CMK (cell line): ENCODE data around the gene OTOA.
"Not testable (repeated sequence)": the region's sequence is repeated elsewhere in the genome, so short reads cannot be mapped to it uniquely, and the experiment has no call there.

Experiments
- DNase-seq: peaks from one replicate; pipeline ENCODE4 v3.0.0-alpha.2; 2010; ENCODE audit warnings: low read depth

Gene OTOA

DNA sequence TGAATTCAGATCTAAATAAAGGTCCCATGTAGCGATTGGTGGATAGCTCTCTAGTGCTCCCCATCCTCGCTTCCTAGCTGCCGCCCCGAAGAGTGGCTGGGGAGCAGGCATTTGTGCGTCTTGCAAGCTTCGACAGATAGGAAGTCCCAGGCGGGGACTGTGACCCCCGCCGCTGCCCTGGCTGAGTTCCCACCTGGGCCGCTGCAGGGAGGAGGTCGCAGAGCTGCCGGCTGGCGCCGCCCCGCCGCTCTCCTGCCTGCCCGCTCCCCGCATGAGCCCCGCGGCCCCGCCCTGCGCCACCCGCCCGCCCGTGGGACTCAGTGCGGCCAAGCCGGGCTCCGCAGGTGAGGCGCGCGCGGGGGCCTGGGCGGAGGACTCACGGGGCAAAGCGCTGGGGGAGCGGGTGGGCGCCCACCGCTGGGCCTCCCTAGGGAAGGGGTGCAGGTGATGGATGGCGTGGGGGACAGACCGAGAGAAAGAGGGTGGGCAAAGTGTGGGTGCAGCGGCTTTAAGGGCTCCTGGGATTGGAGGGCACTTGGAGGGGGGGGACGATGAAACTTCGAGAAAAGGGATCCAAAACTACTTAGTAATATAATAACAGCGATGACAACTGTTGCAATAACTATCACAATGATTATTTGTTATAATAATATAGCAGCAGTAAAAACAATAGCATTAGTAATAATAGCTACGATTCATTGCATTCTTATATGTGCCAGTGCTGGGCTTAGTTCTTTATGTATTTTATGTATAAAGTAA, at the start of gene OTOA:
Gene OTOA, plus strand, starts transcription at position 80 of the 759 bp plus-strand sequence. CDS start 14,547 bp downstream, outside the sequence.
- no peak for DNase-seq

DNA sequence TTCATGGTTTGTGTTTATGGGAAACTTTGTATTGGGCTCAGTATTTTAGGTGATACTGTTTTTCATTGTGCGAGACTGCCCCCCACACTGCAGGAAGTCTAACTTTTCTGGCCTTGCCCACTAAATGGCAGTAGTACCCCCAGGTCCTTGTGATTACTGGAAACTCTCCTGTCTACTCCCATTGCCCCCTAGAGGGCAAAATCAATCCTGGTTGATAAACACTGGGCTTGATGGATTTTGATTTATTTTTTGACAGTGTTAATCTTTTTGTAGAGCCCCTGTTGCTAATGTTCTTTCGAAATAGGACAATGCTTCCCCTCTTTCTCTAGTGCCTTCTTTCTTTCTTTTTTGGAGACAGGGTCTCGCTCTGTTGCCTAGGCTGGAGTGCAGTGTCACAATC, 48.9 kb upstream of the OTOA start:
- DNase-seq: no peak

DNA sequence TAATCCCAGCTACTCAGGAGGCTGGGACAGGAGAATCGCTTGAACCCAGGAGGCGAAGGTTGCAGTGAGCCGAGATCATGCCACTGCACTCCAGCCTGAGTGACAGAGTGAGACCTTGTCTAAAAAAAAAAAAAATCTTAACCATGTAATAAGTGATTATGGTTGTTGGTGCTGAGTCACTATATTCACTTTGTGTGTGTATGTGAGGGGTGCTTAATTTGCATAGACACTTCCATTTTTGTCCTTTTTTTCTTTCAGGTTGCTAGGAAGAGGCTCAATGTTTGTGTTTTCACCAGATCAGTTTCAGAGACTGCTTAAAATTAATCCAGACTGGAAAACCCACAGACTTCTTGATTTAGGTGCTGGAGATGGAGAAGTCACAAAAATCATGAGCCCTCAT, 46.2 kb upstream of the OTOA start:
- DNase-seq: no peak

DNA sequence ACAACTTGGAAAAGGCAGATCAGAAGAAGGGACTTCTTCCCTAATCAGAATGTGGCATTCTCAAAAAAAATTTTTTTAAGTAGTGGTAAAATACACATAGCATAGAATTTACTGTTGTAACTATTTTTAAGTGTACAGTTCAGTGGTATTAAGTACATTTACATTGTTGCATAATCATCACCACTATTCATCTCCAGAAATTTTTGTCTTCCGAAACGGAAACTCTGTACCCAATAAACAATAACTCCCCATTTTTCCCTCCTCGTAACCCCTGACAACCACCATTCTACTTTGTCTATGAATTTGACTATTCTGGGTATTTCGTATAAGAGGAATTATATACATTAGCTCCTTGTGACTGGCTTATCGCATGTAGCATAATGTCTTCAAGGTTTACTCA, 45.5 kb upstream of the OTOA start:
- no peak for DNase-seq

DNA sequence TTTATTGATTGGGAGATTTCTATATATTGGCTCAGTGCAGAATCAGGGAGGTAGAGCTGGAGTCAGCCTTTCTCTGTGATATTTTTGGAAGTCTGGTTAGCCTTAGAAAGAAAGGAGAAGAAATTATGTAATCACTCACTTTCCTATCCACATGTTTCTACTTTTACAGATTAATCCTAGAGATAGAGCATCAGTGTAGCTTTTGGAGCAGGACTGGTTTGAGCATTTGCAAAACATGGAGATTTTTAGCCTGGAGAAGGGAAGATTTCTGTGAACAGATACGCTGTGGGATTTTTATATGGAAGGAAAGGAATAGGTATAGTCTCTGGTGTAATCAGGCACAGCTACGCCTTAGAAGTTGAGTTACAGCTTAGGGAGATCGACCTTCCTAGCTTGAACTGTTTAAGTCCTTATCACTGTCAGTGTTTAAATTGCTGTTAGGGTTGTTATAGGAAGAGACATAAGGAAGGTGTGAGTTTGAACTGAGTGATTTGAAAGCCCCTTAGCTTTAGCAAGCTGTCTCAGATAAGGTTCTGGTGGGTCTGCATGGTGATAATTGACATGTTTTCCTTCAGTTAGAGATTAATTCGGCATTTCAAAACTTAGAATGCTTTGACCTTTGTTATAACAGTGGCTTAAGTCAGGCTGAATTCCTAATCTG, 43.9 kb upstream of the OTOA start:
- no peak for DNase-seq

DNA sequence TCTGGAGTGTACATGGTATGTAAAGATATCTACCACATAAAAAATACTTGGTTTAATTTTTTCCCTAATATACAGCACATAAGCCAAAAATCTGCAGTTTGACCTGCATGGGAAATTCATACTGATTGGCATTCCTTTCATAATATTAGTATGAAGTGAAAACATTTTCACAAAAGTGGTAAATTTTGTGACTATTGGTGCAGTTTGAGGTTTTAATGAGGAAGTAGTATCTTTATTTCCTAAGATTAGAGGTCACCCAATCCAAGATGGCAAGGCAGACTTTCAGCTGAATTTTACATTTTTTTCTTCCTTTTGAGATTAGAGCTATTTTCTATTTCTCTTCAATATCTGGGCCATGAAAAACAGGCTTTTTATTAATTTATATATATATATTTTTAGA, 43.2 kb upstream of the OTOA start:
- DNase-seq: no peak

DNA sequence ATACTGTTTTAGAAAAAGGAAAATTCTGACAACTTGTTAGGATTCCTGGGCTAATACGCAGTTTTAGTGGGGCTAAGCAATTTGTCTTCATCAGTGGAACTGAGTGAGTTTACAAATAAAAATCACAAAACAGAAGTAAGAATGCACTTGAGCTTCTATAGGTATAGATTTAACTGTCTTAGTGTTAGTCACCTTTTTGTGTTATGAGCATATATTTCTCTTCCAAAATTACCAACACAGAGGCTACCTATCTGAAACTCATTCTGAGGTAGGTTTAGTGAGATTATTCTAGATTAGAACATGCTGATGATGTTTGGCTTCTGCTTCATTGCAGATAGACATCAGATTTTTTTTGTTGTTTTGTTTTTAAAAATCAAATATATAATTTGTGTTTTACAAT, 41.2 kb upstream of the OTOA start:
- no peak for DNase-seq

DNA sequence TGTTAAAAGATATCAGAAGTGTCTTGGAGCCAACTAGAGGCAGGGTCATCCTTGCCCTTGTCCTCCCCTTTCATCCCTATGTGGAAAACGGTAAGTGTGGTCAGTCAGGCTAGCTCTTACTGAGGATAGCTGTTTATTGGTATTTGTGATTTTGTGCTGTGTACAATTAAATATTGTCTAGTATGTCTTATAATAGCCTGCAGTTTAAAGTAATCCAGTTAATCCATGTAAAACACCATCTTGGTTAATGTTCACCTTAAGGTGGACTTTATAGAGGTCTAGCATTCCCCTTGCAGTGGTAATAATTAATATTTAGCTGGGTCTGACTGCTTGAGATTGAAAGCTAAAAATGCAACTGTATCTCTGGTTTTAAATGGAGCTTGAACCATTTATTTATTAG, 38.7 kb upstream of the OTOA start:
- no peak for DNase-seq

DNA sequence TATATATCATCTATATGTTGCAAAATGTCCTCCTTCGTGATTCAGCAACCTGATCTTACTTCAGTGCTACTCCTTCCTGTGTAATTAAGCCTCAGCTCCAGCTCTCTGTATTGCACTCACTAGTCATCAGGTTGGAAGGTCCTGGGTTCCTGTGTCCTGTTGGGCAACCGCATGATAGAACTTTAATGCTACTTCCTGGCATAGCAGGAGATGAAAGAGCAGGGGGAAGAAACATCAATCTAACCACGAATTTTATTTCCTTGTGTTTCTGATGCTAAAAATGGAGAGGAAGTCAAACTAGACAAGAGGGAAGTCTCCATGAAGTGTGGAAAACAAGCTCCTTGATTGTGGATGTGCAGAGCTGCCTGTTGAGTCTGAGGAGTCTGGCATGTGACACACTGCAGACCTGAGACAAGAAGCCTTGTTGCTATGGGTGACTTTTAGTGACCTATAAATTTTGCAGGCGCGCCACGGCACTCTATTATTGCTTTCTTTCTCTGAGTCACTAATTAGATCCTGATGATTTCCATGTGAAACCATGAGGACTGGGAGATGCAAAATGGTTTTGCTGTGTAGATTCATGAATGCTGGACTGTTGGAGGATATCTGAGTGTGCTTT, 37.0 kb upstream of the OTOA start:
- DNase-seq: no peak

DNA sequence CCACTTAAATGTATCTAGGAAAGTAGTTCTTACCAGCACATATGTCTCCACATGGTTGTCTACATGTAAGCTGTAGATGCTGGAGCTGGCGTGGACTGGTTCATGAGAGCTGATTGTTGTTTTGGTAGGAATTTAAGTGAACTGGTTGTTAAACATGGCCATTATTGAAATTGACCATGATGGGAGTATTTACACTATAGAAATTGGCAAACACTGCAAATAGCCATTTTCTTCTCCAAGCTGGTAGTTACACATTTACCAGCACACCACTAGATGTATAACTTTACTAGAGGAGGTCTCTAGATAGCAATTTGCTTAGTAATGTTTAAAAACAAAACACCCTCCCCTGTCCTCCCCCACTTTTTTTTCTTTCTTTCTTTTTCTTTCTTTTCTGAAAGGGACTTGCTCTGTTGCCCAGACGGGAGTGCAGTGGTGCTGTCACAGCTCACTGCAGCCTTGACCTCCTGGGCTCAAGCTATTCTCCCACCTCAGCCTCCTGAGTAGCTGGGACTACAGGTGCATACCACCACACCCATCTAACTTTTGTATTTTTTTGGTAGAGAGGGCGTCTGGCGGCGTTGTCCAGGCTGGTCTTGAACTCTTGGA, 35.5 kb upstream of the OTOA start:
- no peak for DNase-seq

DNA sequence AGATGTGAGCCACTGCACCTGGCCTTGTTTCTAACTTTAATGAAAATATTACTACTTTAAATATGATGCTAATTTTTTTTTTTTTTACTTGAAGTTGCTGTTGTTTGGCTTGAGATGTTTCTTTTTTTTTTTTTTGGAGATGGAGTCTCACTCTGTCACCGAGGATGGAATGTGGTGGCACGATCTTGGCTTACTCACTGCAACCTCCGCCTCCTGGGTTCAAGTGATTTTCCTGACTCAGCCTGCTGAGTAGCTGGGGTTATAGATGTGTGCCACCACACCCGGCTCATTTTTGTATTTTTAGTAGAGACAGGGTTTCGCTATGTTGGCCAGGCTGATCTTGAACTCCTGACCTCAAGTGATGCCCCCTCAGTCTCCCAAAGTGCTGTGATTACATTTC, 35.0 kb upstream of the OTOA start:
- no peak for DNase-seq

DNA sequence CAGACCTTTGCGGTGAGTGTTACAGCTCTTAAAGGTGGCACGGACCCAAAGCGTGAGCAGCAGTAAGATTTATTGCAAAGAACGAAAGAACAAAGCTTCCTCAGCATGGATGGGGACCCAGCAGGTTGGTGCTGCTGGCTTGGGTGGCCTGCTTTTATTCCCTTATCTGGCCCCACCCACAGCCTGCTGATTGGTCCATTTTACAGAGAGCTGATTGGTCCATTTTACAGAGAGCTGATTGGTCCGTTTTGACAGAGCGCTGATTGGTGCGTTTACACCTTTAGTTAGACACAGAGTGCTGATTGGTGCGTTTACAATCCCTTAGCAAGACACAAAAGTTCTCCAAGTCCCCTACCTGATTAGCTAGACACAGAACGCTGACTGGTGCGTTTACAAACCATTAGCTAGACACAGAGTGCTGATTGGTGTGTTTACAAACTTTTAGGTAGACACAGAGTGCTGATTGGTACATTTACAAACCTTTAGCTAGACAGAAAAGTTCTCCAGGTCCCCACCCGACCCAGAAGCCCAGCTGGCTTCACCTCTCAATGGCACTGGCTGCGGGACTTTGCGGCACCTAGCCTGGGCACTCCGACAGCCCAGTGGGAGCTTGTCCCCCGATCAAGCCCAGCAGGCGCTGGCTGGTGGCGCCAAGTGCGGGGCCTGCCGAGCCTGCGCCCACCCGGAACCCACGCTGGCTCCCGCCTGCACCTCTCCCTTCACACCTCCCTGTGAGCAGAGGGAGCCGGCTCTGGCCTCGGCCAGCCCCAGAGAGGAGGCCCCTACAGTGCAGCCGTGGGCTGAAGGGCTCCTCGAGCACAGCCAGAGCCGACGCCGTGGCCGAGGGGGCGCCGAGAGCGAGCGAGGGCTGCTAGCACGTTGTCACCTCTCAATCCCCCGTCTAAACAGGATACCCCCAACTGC, 33.9 kb upstream of the OTOA start:
- DNase-seq: not testable (repeated sequence)

DNA sequence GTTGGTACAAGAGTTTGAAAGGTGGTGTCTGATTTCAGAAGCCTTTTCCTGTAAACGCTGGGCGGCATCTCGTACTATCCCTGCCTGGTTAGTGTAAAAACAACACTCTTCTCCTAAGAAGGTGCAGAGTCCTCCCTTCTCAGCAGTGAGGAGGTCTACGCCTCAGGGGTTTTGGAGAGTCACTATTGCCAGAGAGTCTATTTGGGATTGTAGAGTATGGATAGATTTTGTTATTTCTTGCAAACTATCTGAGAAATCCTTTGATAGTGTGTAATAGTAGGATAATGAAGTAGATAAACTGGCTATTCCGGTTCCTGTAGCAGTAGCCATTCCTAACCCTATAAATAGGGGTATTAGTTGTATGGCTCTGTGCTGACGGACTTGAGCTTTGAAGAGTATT, 32.9 kb upstream of the OTOA start:
- not testable (repeated sequence) for DNase-seq

DNA sequence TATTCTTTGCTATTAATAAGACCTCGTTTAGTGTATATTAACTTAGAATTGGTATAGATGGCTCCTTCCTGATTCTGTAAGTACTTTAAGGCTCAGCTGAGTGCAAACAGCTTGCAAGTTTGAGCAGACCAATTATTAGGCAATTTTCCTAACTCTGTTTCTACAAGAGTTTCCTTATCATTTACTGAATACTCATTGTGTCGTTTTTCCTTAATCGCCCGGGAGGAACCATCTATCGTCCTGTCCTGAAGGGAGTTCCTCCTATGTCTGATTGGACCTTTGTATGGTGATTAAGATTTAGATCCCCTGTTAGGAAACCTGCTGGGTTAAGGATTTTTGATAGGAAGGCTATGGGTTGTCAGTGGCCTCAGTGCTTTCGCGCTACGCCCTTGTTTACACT, 32.4 kb upstream of the OTOA start:
- not testable (repeated sequence) for DNase-seq

DNA sequence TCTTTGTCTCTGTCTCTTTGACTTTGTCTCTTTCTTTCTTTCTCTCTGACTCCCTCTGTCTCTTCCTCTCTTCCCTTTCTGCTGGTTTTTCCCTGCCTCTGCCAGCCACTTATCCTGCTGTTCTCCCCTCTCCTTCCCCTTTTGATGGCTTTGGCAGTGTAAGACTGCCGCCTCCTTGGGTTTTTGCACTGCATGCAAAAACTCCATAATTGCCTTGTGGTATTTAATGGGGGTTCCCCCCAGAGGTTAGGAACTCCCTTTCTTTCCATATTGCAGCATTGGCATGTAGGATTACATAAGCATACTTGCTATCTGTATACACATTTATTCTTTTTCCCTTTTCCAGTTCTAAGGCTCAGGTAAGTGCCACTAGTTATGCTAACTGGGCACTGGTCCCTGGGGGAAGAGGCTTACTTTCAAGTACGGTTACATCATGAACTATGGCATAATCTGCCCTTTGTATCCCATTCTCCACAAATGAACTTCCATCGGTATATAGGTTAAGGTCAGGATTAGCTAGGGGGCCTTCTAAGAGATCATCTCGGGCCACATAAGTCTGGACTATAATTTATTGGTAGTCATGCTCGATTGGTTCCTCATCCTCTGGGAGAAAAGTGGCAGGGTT, 31.7 kb upstream of the OTOA start:
- not testable (repeated sequence) for DNase-seq

DNA sequence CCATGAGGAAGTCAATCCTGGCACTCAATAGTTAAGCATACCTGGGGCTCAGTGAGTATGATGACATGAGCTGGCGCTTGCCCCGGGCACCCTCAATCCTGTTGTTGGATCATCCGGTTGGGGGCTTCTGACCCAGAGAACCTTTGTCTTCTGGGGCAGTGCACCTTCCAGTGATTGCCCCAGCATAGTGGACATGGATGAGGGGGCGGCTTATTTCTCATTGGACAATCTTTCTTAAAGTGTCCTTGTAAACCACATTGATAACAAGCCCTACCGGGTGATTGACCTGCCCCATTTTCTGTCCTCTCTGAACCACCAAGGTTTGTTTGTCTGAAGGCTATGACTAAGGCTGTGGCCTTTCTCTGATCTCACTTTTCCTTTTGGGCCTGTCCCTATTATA, 29.6 kb upstream of the OTOA start:
- DNase-seq: no peak

DNA sequence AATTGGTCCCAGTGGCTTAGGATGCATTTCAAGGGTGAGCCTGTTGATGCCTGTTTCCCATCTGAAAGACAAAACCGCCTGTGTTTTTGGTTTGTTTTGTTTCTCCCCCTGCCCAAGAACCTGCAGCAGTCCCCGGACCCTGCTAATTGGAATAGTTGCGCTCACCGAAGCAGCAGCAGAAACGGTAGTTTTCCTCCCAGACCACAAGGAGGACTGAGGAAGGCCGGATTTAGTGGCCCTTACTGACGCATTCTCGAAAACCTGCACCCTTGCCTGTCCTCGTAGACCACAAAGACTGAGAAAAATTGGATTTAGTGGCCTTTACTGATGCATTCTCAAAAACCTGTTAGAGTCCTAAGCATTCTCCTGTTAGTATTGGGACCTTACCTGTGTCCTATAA, 28.1 kb upstream of the OTOA start:
- DNase-seq: not testable (repeated sequence)

DNA sequence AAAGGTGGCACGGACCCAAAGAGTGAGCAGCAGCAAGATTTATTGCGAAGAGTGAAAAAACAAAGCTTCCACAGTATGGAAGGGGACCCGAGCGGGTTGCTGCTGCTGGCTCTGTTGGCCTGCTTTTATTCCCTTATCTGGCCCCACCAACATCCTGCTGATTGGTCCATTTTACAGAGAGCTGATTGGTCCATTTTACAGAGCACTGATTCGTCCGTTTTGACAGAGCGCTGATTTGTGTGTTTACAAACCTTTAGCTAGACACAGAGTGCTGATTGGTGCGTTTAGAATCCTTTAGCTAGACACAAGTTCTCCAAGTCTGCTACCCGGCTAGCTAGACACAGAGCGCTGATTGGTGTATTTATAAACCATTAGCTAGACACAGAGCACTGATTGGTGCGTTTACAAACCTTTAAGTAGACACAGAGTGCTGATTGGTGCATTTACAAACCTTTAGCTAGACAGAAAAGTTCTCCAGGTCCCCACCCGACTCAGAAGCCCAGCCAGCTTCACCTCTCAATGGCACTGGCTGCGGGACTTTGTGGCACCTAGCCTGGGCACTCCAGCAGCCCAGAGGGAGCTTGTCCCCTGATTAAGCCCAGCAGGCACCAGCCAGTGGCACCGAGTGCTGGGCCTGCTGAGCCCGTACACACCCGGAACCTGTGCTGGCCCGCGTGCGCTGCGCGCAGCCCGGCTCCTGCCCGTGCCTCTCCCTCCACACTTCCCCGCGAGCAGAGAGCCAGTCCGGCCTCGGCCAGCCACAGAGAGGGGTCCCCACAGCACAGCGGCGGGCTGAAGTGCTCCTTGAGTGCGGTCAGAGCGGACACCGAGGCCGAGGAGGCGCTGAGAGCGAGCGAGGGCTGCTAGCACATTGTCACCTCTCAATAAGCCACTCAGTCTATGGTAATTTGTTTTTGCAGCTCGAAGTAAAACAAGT, 26.5 kb upstream of the OTOA start:
- DNase-seq: no peak

DNA sequence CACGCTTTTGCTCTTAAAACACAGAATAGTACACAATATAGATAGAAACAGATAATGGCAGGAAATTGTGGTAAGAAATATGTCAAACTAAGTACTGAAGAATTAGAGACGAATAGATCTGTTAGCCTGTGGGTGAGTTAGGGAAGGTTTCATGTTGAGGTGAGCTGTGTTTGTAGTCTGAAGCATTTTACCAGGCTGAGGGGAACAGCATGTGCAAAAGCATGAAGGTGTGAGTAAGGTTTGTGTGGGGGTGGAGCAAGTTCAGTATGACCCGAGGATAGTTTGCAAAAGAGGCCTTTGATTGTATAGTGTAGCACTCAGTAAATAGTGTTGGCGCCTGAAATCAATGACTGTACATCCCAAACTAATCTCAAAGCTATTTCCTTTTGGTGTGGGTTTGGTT, 25.2 kb upstream of the OTOA start:
- DNase-seq: no peak

DNA sequence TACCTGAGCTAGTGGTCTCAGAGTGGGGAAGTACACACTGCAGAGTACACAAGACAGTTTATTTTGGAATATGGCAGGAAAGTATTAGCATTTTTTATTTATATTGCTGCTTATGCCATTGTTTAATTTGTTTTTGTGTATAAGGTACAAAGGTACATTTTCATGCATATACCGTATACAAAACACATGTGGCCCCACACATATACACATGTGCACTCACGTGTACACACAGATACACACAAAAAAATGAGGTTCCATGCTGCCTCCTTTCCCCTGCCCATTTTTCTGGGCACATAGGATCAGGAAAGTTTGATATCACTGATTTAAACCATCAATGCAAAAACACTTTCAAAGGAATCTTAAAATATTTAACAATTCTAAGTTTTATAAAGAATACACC, 24.3 kb upstream of the OTOA start:
- DNase-seq: no peak
